HL-60/S4 treated with phorbol 12-myristate 13-acetate at 8.2 ng/mL for 4 days and 3 days (cell line): ENCODE results near the gene FAM149B1.

ENCODE experiments used
- in situ Hi-C: fragments of 300-500 bp; cut with MboI; formaldehyde crosslinking; loops from 2 replicates; pipeline ENCODE4 v1.15.0; 2022; ENCODE audit warnings: low sequenced_read_pairs

Gene FAM149B1

DNA sequence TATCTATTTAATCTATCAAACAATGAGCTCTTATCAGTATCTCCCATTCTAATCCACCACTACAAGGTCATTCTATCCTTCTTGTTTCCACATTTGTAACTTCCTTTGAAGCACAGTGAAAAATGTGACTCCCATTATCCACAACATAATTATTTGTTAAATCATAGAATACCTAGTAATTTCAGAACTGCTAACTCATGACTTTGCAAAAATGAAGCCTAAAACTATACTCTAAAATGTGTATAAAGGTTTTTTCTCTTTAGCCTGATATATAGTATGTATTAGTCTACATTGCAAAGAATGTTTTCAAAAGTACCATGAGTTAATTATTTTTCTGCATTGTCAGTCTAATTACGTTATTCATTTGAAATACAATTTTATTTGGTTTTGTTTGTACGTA, 96.5 kb downstream of the FAM149B1 start:
- in situ Hi-C loops = no loop called here

DNA sequence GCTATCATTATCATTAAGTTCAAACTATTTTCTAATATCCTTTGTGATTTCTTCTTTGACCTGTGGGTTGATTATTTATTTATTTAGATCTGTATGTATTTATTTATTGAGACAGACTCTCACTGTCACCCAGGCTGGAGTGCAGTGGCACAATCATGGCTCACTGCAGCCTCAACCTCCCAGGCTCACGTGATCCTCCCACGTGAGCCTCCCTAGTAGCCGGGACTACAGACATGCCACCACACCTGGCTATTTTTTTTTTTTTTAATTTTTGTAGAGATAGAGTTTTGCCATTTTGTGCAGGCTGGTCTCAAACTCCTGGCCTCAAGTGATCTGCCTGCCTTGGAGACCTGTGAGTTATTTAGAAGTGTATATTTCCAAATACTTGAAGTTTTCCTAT, 113.2 kb downstream of the FAM149B1 start:
- in situ Hi-C loops = no loop called here

- in situ Hi-C loops = no loop called here
Measured at GRCh38 chr10:73287441-73287840, 119.5 kb downstream of the FAM149B1 start.

- in situ Hi-C loops = no loop called here
Measured at GRCh38 chr10:73289958-73290357, 122.0 kb downstream of the FAM149B1 start.

DNA sequence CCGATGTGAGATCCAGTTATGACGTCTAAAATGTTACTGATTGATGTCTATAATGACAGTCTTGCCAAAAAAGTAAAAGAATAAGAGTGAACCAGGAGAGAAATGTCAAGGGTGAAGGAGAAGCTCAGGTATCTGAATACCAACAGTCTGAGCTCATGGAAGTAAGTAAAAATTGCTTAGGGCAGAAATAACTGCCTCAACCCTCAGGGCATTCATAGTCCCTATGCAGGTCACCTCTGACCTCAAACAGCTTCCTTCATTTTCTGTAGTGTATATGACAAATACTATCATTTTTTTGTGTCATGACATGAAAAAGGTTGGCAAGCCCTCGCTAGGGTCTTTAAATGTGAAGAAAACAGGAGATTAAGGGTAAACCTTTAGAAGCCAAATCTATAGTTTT, 125.5 kb downstream of the FAM149B1 start:
- in situ Hi-C loops = no loop called here
